Dermis blood vessel endothelial cell (primary cell): ENCODE measurements around the gene SLC49A3. TPM values are rescaled to one million over a fixed set of nuclear protein-coding genes. Genes with fewer than 3 reads are reported as not detected.
A peak's percentile ranks its signal among the peaks of the same experiment; 100 is the strongest.
"Not testable (repeated sequence)": the region's sequence is repeated elsewhere in the genome, so short reads cannot be mapped to it uniquely, and the experiment has no call there.

Experiments
- DNase-seq: peaks from one replicate; pipeline ENCODE4 v3.0.0; 2010
- total RNA-seq: library from RNA; depleted of rRNA; stranded (reverse); fragments of >200 nt; gene quantifications from 2 replicates; pipeline ENCODE4 v1.2.3, GENCODE V29; 2014

The SLC49A3 gene
- total RNA-seq, 1 donor from 2014 or later: 9.9 TPM

DNA sequence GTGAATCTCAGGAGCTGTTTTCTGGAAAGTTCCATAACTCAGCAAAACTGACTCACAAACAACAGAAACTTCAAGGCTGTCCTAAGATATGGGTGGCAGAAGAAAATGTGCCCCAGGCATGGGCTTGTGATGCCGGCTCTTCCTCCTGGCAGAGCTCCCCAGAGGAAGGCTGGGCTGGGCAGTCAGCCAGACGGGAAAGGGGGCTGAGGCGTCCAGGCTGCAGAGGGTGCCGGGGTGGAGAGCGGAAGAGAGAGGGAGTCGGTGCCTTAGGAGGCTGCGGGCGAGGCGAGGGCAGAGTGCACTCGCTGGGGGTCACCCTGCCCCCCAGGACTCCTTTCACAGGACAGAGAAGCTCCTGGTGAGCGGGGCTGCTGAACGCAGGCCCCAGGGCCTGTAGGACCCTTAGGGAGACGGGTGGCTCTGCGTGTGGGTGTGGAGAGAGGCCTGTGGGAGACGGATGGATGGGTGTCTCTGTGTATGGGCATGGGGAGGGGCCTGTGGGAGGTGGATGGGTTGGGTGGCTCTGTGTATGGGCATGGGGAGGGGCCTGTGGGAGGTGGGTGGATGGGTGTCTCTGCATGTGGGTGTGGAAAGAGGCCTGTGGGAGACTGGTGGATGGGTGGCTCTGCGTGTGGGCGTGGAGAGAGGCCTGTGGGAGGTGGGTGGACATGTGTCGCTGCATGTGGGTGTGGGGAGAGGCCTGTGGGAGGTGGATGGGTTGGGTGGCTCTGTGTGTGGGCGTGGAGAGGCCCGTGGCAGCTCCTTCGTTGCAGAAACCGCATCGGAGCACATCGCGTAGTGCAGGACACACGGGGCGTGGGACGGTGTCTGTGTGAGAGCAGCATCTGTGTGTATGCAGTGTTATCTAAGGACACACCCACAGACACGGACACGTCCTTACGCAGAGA lies 32.6 kb upstream of the SLC49A3 start:
- peak; percentile 23 for DNase-seq

DNA sequence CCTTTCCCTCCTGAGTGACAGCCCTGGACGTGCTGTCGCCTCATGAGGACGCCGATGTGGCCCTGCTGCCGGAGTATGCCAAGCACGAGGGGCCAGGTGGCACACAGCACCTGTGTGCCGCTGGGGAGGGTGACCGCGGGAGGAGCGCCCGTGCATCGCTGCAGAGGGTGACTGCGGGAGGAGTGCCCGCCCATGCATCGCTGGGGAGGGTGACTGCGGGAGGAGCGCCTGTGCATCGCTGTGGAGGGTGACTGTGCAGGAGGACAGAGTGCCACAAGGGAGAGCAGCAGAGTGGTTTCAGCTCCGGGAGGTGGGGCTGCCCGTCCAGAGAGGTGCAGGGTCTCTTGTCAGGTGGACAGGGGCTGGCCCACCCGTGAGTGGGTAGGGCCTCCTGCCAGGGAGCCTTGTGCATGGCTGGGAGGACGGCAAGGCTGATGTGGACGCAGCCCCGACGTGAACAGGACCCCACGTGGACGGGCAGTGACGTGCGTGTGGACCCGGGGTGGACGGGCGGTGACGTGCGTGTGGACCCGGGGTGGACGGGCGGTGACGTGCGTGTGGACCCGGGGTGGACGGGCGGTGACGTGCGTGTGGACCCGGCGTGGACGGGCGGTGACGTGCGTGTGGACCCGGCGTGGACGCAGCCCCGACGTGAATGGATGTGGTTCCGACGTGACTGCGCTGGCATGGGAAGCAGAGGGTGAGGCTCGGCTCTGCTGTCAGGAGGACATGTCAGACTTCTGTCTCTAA lies 31.3 kb upstream of the SLC49A3 start:
- DNase-seq: no peak

DNA sequence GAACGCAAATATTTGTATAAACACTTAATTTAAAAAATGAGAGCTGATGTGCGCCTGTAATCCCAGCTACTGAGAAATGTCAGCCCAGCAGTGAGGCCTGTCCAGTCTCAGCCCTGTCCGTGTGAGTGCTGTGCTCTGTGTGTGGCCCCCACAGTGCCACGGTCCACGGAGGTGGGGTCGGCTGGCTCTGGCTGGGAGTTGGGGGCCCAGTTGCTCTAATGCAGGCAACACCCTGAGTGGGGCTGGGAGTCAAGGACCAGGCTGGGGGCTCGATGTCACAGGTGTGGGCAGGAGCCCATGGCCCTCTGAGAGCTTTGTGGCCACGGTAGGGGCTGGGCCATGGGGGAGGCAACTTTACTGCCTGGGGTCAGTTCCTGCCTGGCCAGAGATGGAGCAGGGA lies 29.5 kb upstream of the SLC49A3 start:
- no peak for DNase-seq

DNA sequence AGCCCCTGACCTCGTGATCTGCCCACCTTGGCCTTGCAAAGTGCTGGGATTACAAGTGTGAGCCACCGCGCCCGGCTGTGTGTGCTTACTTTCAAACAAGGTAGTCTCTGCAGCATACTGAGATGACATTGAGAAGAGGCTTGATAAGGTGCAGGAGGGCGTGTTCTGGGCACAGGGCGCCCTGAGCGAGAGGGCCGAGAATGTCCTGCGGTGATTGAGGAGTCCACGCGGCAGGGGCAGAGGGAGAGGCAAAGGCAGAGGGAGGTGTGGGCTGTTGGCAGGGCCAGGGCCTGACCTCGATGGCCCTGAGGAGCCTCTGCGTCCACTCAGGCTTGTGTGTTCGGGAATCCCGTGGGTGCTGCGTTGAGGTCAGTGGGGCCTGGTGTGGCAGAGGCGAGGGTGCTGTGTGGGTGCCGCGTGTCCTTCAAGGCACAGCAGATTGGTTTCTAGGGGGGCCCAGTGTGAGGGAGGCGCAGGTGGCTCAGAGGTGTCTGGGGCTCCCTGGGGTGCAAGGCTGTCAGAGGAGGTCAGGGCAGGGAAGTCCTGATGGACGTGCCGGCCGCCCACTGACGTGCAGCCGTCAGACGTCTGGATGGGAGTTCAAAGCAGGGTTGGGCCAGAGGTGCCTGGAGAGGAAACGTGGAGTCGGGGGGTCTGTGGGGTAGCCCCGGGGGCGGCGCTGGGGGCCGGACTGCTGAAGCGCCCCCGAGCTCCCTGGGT lies 28.8 kb upstream of the SLC49A3 start:
- DNase-seq: no peak

DNA sequence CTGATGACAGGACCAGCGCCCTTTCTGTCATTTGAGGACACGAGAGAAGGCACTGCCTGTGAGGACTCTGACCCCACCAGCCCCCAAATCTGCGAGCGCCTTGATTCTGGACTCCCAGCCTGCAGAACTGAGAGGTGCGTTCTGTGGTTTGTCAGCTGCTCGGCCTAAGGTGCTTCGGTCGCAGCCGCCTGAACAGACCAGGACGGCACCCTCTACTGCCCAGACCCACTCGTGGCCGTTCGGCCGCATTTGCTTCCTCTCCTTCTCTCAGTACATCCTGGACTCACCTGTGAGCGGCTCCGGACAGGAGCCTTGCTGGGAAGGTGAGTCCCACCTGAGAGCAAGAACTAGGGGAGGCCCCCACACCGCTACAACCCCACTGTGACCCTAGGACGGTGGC lies 25.1 kb upstream of the SLC49A3 start:
- DNase-seq: no peak

DNA sequence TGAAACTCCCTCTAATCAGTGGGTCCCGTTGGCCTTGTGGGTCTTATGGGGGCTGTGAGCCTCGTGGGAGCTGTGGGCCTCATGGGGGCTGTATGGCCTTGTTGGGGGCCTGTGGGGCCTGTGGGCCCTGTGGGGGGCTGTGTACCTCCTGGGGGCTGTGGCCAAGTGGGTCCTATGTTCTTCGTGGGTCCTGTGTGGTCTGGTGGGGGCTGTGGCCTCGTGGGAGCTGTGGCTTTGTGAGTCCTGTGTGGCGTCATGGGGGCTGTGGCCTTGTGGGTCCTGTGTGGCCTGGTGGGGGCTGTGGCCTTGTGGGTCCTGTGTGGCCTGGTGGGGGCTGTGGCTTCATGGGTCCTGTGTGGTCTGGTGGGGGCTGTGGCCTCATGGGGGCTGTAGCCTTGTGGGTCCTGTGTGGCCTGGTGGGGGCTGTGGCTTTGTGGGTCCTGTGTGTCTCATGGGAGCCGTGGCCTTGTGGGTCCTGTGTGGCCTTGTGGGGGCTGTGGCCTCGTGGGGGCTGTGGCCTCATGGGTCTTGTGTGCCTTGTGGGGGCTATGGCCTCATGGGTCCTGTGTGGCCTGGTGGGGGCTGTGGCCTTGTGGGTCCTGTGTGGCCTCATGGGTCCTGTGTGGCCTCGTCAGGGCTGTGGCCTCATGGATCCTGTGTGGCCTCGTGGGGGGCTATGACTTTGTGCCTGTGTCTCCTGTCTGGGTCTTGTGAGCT lies 24.1 kb upstream of the SLC49A3 start:
- no peak for DNase-seq

DNA sequence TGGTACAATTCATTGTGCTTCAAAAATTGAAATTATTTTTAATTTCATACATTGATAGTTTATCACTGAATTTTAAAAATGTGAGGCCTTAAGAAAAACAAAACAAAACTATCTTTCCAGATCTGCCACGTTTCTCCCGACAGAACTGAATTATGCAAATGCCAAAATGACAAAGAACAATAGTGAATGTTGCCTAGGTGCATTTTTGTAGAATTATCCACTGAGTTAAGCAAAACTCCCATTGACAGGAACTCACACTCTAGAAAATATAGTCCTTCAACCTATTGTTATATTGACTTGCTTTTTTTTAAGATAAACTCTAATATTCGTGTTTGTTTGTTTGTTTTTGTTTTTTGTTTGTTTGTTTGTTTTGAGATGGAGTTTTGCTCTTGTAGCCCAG lies 23.1 kb upstream of the SLC49A3 start:
- DNase-seq: no peak

DNA sequence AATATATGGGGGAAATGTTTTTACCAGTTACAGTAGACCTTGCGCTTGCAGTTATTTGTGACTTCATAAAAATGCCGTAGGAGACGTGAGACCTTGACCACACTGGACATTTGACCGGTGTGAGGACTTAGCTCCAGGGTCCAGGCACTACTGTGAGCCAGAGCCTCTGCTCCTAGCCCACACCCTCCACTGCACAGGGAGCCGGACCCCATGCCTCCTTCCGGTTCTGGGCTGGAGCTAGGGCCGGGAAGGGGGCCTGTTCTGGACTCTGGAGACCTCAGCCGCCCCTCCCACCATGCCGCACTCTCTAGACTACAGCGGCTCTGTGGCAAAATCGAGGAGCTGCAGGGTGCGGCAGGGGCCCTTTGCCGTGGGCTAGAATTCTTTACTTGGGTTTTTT lies 22.0 kb upstream of the SLC49A3 start:
- DNase-seq: no peak

DNA sequence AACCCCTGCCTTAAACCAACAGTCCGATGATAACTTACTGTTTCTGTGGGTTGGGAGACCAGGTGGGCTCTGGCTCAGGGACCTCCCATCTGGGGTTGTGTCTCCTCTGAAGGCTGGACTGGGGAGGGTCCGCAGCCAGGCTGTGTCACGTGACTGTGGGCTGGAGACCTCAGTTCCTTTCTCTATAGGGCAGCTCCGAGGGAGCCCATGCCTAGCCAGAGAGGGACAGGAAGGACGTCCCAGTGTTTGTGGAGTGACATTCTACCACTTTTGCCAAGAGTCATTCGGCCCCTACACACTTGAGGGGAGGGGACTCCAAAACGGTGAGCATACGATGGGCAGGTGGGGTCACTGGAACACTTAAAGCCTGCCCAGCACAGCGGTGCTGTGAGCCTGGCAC lies 21.2 kb upstream of the SLC49A3 start:
- DNase-seq: no peak

DNA sequence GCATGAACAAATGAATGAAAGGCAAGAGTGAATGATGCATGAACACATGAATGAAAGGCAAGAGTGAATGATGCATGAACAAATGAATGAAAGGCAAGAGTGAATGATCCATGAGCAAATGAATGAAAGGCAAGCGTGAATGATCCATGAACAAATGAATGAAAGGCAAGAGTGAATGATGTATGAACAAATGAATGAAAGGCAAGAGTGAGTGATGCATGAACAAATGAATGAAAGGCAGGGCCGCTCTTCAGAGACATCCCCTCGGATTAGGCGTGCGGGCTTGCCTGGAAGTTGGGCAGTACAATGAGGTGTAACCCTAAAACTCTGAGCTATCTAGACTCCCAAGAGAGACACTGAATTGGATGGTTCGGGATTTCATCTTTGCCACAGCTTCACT lies 20.4 kb upstream of the SLC49A3 start:
- no peak for DNase-seq

DNA sequence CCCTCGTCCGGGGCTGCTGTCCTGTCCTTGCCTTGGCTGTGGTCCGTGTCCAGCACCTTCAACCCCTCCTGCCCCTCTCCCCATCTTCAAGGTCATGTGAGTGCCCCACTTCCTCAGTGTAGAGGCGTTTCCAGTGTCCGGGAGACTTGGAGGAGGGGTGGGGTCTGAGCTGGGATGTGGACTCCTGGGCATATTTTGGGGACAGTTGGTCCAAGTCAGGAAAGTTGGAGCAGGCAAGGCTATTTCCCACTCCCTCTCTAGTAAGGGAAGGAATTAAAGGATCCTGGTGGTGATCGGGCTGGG lies 19.6 kb upstream of the SLC49A3 start:
- no peak for DNase-seq

DNA sequence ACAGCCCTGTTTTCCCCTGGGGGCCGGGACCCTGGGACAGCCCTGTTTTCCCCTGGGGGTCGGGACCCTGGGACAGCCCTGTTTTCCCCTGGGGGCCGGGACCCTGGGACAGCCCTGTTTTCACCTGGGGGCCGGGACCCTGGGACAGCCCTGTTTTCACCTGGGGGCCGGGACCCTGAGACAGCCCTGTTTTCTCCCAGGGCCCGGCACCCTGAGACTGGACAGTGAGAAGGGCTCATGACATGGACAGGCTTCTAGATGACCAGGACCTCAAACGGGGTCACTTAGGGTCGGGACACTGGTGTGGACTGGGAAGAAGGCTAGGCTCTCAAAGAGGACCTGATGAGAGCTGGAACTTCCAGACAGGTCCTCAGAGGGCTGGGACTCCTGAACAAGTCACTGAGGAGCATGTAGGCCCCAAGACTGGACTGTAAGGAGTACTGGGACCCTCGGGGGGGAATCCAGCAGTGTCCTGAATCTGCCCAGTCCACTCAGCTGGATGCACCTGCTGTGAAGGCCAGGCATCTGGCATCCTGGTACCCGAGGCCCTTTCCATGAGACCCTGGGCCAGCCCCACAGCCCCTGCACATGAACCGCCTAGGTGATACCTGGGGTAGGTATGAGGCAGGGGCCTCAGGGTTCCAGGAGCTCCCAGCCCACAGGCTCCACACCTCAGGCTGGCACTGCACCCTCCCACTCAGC lies 19.1 kb upstream of the SLC49A3 start:
- DNase-seq: no peak

DNA sequence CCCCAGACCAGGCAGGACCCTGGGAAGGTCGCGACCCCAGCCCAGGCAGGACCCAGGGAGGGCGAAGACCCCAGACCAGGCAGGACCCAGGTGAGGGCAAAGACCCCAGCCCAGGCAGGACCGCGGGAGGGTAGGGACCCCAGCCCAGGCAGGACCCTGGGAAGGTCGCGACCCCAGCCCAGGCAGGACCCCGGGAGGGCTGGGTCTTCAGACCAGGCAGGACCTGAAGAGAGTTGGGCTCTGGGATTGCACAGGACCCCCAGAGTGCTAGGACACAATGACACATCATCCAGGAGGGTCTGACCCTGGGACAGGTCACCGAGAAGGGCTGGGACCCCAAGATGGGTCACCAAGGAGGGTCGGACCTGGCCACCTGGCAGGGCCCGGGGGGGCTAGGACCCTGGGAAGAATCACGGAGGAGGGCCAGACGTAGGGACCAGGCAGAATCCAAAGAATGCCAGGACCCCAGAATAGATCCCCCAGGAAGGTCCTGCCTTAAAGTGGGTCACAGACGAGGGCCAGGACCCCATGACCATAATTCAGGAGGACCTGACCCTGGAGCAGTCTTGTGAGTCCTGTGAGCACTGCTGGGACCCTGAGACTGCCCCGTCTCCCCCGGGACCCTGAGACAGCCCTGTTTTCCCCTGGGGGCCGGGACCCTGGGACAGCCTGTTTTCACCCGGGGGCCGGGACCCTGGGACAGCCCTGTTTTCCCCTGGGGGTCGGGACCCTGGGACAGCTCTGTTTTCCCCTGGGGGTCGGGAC lies 18.1 kb upstream of the SLC49A3 start:
- no peak for DNase-seq

DNA sequence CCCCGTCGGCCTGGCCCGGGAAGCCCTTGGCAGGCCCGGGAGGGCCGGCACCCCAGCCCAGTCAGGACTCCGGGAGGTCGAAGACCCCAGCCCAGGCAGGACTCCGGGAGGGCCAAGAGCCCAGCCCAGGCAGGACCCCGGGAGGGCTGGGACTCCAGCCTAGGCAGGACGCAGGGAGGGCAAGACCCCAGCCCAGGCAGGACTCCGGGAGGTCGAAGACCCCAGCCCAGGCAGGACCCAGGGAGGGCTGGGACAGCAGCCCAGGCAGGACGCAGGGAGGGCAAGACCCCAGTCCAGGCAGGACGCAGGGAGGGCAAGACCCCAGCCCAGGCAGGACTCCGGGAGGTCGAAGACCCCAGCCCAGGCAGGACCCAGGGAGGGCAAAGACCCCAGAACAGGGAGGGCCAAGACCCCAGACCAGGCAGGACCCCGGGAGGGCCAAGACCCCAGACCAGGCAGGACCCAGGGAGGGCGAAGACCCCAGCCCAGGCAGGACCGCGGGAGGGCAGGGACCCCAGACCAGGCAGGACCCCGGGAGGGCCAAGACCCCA lies 17.2 kb upstream of the SLC49A3 start:
- not testable (repeated sequence) for DNase-seq

DNA sequence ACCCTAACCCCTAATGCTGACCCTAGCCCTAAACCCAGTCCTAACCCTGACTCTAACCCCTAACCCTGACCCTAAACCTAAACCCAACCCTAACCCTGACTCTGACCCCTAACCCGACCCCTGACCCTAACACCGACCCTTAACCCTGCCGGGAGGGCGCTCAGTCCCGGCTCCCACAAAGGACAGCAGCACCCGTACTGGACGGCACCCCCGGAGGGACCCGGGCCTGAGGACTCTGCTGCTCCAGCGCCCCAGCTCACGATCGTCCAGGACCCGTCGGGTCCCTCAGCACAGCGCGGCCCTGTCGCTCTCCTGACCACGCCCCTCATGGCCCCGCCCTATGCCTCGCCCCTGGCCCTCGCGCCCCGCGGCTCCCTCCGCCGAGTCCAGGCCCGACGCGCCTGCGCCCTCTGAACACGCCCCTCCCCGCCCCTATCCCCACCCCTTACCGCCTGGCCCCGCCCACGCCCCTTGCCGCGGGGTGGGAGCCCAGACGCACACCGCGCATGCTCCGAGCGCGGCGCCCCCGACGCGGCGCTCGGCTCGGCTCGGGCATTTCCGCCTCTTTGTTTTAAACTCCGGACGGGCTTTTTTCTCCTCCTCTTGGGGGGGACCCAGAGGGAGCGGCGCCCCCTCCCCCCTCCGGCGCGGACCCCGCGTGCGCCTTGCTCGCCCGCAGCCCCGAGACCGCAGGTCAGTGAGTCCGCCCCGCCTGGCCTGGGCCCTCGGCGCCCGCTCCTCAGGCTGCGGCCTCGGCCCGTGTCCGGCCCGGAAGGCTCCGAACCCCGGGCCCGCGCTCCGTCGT lies 16.5 kb upstream of the SLC49A3 start, which contains the start of gene PCGF3:
Gene PCGF3, plus strand, starts transcription at position 555 of the 805 bp plus-strand sequence. CDS start 27,849 bp downstream, outside the sequence.
- DNase-seq: peak; percentile 98

DNA sequence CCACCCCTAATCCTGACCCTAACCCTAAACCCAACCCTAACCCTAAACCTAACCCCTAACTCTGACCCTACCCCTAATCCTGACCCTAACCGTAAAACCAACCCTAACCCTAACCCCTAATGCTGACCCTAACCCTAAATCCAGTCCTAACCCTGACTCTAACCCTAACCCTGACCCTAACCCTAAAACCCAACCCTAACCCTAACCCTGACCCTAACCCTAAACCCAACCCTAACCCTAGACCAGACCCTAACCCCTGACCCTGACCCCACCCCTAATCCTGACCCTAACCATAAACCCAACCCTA lies 16.0 kb upstream of the SLC49A3 start:
- no peak for DNase-seq

DNA sequence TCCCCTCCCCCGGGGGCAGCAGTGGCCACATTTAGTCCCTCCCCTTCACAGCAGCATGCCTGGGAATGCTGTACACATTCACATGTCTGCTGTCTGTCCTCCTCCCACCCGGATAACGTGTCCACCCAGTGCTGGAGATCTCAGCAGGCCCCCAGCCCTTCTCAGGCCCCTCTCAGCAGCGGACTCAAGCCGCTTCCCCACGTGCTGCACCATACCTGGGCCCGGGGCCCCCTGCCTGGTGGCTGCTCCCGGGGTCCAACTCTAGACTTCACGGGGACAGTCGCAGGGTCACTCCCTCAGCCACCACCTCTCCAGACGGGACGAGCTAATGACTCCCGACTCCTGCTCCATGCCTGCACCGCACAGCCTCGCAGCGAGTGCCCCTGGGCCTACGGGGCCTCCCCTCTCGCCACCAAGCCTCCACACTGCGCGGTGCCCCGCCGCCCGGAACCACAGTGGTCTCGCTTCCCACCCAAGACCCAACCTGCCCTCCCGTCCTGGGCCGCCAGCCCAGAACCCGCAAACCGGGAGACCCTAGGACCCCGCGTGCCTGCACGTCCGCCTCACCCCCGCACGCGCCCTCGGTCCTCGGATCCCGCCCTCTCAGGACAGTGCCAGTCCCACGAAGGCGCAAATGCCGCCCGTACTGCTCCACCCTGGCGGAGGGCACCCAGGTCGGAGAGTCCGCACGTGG lies 15.4 kb upstream of the SLC49A3 start:
- DNase-seq: no peak

DNA sequence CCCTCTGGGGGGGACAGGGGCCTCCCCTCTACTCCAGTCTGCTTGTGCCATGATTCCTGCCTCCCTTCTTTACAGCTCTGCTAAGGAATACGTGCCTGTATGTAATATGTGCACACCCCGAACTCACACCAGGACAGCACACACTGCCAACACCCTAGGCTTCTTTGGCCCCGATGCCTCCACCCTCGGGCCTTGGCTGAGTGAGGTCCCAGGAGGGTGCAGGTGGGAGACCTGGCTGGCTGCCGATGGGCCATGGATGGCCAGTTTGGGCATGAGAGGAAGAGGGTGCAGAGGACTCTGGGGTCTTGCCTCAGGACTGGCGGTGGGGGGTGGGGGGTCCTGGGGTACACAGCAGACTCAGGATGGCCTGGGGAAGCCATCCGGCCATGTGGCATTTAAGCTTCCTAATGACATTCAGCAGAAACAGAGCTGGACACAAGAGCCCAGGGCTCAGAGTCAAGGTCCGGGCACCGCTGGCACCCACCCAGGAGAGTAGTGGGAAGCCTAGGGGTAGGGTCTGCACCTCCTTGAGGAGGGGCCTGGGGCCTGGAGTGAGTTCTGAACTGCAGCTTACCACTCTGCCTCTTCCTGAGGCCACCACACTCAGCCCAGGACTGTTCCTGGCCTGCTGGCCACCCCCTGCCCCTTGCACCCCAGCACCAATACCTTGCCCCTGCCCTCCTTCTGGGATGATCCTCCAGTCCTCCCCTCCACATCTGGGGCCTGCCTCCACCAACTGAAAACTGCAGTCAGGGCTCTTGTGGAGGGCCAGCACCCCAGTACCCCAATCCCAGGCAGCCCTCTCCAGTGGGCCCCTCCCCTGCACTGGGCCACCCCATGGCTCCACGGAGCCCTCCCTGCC lies 14.6 kb upstream of the SLC49A3 start:
- DNase-seq: no peak

DNA sequence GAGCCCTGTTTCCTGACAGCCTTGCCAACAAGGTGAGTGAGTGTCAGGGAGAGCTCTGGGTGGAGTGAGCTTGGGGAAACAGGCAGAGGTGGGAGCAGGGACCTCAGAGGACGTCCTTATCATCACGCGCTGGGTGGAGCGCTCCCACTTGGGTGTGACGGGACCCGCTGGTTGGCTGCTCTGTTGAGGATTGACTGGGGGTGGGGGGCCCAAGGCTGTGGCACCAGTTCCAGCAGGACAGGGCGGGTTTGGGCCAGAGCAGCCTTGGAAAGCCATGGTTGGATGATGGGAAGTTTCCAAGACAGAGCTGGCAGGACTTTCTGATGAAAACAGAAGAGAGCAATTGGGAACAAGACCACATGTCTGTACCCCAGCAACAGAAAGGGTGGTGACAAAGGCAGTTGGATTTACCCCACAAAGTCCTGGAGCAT lies 13.7 kb upstream of the SLC49A3 start:
- DNase-seq: no peak
